HEK293 (cell line): Measurements from ENCODE around the gene ITPKB.
A peak's percentile ranks its signal among the peaks of the same experiment; 100 is the strongest.

ENCODE experiments used
- CTCF ChIA-PET: fragments of 350-600 bp; formaldehyde crosslinking; extraction: SDS; loops from one replicate; lab custom pipeline; 2021; ENCODE audit warnings: antibody characterized with exemption; lab: Yijun Ruan, JAX
- POLR2A ChIA-PET: fragments of 300-600 bp; formaldehyde crosslinking; extraction: SDS; loops from one replicate; lab custom pipeline; 2020; ENCODE audit warnings: antibody characterized with exemption, inconsistent platforms; lab: Yijun Ruan, JAX
- H3K27ac ChIP-seq: fragments of 200-500 bp; sonication (Bioruptor generic); 2 replicates; pipeline ENCODE4 v1.5.1; 2014; ENCODE audit warnings: low read depth, low read length, control low read depth, inconsistent platforms; ENCODE audit errors: extremely low read depth
- H3K36me3 ChIP-seq, 2 experiments: fragments of 200-500 bp in 1 of 2; sonication (Bioruptor generic) in 1 of 2; 1 replicate in 1 of 2; 2 replicates in 1 of 2; pipeline ENCODE4 v1.5.1; 2014 to 2017; ENCODE audit warnings: inconsistent platforms in 2 of 2, low read length in 2 of 2; ENCODE audit not compliant: control insufficient read depth in 2 of 2, insufficient read depth in 1 of 2
- H3K4me1 ChIP-seq: fragments of 200-500 bp; sonication (Bioruptor generic); 2 replicates; pipeline ENCODE4 v1.5.1; 2014; ENCODE audit warnings: mild to moderate bottlenecking, low read length, inconsistent platforms; ENCODE audit not compliant: control insufficient read depth, insufficient read depth
- H3K4me3 ChIP-seq: 2 replicates; pipeline ENCODE4 v1.5.1; 2011; ENCODE audit warnings: low read depth, mild to moderate bottlenecking, control low read depth, low read length, moderate library complexity
- H3K9me3 ChIP-seq: fragments of 200-500 bp; sonication (Bioruptor generic); 2 replicates; pipeline ENCODE4 v1.5.1; 2014; ENCODE audit warnings: low read depth, low read length, inconsistent platforms; ENCODE audit not compliant: control insufficient read depth, insufficient read depth
- EGR2 ChIP-seq: fragments of 450-650 bp; formaldehyde crosslinking; IDR thresholded peaks from 2 replicates; pipeline ENCODE4 v1.5.1; 2016; ENCODE audit warnings: low read depth, missing biosample characterization, missing genetic modification characterization
- GLI2 ChIP-seq: fragments of 450-650 bp; formaldehyde crosslinking; IDR thresholded peaks from 2 replicates; pipeline ENCODE4; 2017; ENCODE audit warnings: missing biosample characterization, missing genetic modification characterization, low read depth, borderline replicate concordance
- KLF9 ChIP-seq: fragments of 450-650 bp; formaldehyde crosslinking; IDR thresholded peaks from 2 replicates; pipeline ENCODE4 v1.5.1; 2016; ENCODE audit warnings: missing biosample characterization, missing genetic modification characterization, low read depth
- PRDM4 ChIP-seq: fragments of 450-650 bp; formaldehyde crosslinking; IDR thresholded peaks from 2 replicates; pipeline ENCODE4 v1.5.1; 2017; ENCODE audit warnings: missing biosample characterization, missing genetic modification characterization
- SALL2 ChIP-seq: fragments of 450-650 bp; formaldehyde crosslinking; IDR thresholded peaks from 2 replicates; pipeline ENCODE4 v1.5.0; 2017; ENCODE audit warnings: missing biosample characterization, mild to moderate bottlenecking, missing genetic modification characterization, borderline replicate concordance
- TSHZ1 ChIP-seq: fragments of 450-650 bp; formaldehyde crosslinking; IDR thresholded peaks from 2 replicates; pipeline ENCODE4 v1.5.1; 2016; ENCODE audit warnings: missing biosample characterization, missing genetic modification characterization, borderline replicate concordance
- ZBTB48 ChIP-seq: fragments of 450-650 bp; formaldehyde crosslinking; IDR thresholded peaks from 2 replicates; pipeline ENCODE4 v1.5.1; 2016; ENCODE audit warnings: missing biosample characterization, missing genetic modification characterization
- ZBTB8A ChIP-seq: fragments of 450-650 bp; formaldehyde crosslinking; IDR thresholded peaks from 2 replicates; pipeline ENCODE4 v1.5.1; 2016; ENCODE audit warnings: missing biosample characterization, missing genetic modification characterization
- ZNF138 ChIP-seq: fragments of 450-650 bp; formaldehyde crosslinking; IDR thresholded peaks from 2 replicates; pipeline ENCODE4 v1.5.1; 2016; ENCODE audit warnings: missing biosample characterization, missing genetic modification characterization, borderline replicate concordance
- ZNF140 ChIP-seq: fragments of 450-650 bp; formaldehyde crosslinking; IDR thresholded peaks from 2 replicates; pipeline ENCODE4 v1.5.1; 2016; ENCODE audit warnings: missing biosample characterization, missing genetic modification characterization
- ZNF157 ChIP-seq: fragments of 450-650 bp; formaldehyde crosslinking; IDR thresholded peaks from 2 replicates; pipeline ENCODE4 v1.5.1; 2016; ENCODE audit warnings: missing biosample characterization, missing genetic modification characterization
- ZNF175 ChIP-seq: fragments of 450-650 bp; formaldehyde crosslinking; IDR thresholded peaks from 2 replicates; pipeline ENCODE4 v1.5.1; 2016; ENCODE audit warnings: missing biosample characterization, missing genetic modification characterization
- ZNF248 ChIP-seq: fragments of 450-650 bp; formaldehyde crosslinking; IDR thresholded peaks from 2 replicates; pipeline ENCODE4 v1.5.1; 2017; ENCODE audit warnings: missing biosample characterization, missing genetic modification characterization
- ZNF266 ChIP-seq: fragments of 450-650 bp; formaldehyde crosslinking; IDR thresholded peaks from 2 replicates; pipeline ENCODE4 v1.5.1; 2016; ENCODE audit warnings: missing biosample characterization, missing genetic modification characterization, low read depth
- ZNF433 ChIP-seq: fragments of 450-650 bp; formaldehyde crosslinking; IDR thresholded peaks from 2 replicates; pipeline ENCODE4 v1.5.1; 2016; ENCODE audit warnings: missing biosample characterization, missing genetic modification characterization, low read depth
- ZNF48 ChIP-seq: fragments of 450-650 bp; formaldehyde crosslinking; IDR thresholded peaks from 2 replicates; pipeline ENCODE4 v1.5.1; 2016; ENCODE audit warnings: missing biosample characterization, missing genetic modification characterization
- ZNF600 ChIP-seq: fragments of 450-650 bp; formaldehyde crosslinking; IDR thresholded peaks from 2 replicates; pipeline ENCODE4 v1.5.1; 2016; ENCODE audit warnings: missing biosample characterization, missing genetic modification characterization
- ZNF610 ChIP-seq: fragments of 450-650 bp; formaldehyde crosslinking; IDR thresholded peaks from 2 replicates; pipeline ENCODE4 v1.5.1; 2016; ENCODE audit warnings: missing biosample characterization, missing genetic modification characterization, borderline replicate concordance
- ZNF660 ChIP-seq: fragments of 450-650 bp; IDR thresholded peaks from 2 replicates; pipeline ENCODE4 v1.5.1; 2018; ENCODE audit warnings: missing biosample characterization, mild to moderate bottlenecking, missing genetic modification characterization
- TF ChIP-seq, protein P1 (sequence below): fragments of 450-650 bp; formaldehyde crosslinking; IDR thresholded peaks from 2 replicates; pipeline ENCODE4 v1.5.1; 2016; ENCODE audit warnings: missing biosample characterization, missing genetic modification characterization
- TF ChIP-seq, protein P2 (sequence below): fragments of 450-650 bp; IDR thresholded peaks from 2 replicates; pipeline ENCODE4 v1.5.1; 2018; ENCODE audit warnings: missing biosample characterization, mild to moderate bottlenecking, missing genetic modification characterization
- TF ChIP-seq, protein P3 (sequence below): fragments of 450-650 bp; formaldehyde crosslinking; IDR thresholded peaks from 2 replicates; pipeline ENCODE4 v1.5.1; 2016; ENCODE audit warnings: missing biosample characterization, missing genetic modification characterization

ITPKB gene

GRCh38 chr1:226609836-226610455 lies 129.1 kb downstream of the ITPKB start:
- H3K4me3 ChIP-seq = no peak overlapping the region
- TF ChIP-seq ZNF248 (tag by site-specific recombination) = no peak
- TF ChIP-seq SALL2 (tag by site-specific recombination) = no peak
- no peak for TF ChIP-seq GLI2 (tag by site-specific recombination)
- TF ChIP-seq ZNF175 (tag by site-specific recombination) = no peak
- TF ChIP-seq ZNF266 (tag by site-specific recombination) = no peak
- no peak for TF ChIP-seq ZNF48 (tag by site-specific recombination)
- TF ChIP-seq ZNF138 (tag by site-specific recombination) = no peak
- TF ChIP-seq, protein P1, sequence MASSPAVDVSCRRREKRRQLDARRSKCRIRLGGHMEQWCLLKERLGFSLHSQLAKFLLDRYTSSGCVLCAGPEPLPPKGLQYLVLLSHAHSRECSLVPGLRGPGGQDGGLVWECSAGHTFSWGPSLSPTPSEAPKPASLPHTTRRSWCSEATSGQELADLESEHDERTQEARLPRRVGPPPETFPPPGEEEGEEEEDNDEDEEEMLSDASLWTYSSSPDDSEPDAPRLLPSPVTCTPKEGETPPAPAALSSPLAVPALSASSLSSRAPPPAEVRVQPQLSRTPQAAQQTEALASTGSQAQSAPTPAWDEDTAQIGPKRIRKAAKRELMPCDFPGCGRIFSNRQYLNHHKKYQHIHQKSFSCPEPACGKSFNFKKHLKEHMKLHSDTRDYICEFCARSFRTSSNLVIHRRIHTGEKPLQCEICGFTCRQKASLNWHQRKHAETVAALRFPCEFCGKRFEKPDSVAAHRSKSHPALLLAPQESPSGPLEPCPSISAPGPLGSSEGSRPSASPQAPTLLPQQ = no peak
- TF ChIP-seq ZNF600 (tag by site-specific recombination) = no peak
- TF ChIP-seq TSHZ1 (tag by site-specific recombination) = no peak
- TF ChIP-seq PRDM4 (tag by site-specific recombination) = no peak
- no peak for TF ChIP-seq EGR2 (tag by site-specific recombination)
- TF ChIP-seq KLF9 (tag by site-specific recombination) = no peak
- TF ChIP-seq ZNF140 = no peak
- H3K4me1 ChIP-seq = no peaks in the 10 kb centered on the region
- no peaks in the 10 kb centered on the region for H3K36me3 ChIP-seq
- no peaks in the 10 kb centered on the region for H3K9me3 ChIP-seq
- CTCF ChIA-PET = interaction anchor here (0.6 to 6.7 kb wide), 27 partner anchors 10 to 1684 kb away, joined by 3 to 84 read pairs (median 4); partner anchors contain the start of genes PARP1 and STUM
- POLR2A ChIA-PET = no interaction called here
- H3K27ac ChIP-seq = no peak overlapping the region

DNA sequence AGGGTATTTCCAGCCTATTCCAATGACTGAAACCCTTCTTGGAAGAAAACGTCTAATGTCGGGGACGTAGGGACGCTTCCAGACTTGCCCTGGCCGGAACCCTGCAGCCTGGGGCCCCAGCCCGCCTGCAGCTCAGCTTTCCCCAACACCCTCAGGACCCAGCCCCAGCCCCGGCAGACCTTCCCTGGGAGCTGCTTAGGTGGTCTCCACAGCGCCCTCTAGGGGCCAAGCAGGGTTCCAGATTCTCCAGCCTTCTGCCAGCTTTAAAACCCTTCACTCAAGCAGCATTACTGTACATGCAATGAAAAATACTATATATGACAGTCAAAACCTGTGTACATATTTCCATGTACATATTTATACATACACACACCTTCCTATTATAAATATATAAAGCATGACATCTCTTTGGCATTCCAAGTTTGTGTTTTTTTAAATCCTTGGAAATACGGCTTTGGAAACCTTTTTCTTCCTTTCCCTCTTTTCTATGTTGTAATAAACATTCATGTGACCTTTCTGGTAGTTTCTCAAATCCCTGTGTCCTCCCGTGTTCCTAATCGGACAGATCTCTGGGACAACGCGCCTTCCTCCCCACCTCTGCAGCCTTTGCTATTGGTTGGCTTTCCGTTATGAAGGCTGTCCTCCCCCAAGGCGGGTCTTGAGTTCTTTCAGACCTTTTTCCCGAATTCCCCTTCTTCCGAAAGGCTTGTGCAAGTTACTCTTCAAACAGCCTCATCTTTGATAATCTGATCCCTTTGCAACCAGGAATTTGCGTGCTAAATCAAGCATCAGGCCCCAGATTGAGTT lies 130.2 kb downstream of the ITPKB start:
- TF ChIP-seq, protein P2, sequence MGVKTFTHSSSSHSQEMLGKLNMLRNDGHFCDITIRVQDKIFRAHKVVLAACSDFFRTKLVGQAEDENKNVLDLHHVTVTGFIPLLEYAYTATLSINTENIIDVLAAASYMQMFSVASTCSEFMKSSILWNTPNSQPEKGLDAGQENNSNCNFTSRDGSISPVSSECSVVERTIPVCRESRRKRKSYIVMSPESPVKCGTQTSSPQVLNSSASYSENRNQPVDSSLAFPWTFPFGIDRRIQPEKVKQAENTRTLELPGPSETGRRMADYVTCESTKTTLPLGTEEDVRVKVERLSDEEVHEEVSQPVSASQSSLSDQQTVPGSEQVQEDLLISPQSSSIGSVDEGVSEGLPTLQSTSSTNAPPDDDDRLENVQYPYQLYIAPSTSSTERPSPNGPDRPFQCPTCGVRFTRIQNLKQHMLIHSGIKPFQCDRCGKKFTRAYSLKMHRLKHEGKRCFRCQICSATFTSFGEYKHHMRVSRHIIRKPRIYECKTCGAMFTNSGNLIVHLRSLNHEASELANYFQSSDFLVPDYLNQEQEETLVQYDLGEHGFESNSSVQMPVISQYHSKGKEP (tag by site-specific recombination) = peak; percentile 5; the same call in 1 of the 2 replicates
- TF ChIP-seq ZNF660 (tag by site-specific recombination) = peak; percentile 25; the same call in 1 of the 2 replicates
- no peak for TF ChIP-seq ZNF433 (tag by site-specific recombination)
- no peak for TF ChIP-seq ZNF157 (tag by site-specific recombination)
- peak; percentile 30; the same call in 1 of the 2 replicates for TF ChIP-seq ZBTB8A (tag by site-specific recombination)
- TF ChIP-seq, protein P3, sequence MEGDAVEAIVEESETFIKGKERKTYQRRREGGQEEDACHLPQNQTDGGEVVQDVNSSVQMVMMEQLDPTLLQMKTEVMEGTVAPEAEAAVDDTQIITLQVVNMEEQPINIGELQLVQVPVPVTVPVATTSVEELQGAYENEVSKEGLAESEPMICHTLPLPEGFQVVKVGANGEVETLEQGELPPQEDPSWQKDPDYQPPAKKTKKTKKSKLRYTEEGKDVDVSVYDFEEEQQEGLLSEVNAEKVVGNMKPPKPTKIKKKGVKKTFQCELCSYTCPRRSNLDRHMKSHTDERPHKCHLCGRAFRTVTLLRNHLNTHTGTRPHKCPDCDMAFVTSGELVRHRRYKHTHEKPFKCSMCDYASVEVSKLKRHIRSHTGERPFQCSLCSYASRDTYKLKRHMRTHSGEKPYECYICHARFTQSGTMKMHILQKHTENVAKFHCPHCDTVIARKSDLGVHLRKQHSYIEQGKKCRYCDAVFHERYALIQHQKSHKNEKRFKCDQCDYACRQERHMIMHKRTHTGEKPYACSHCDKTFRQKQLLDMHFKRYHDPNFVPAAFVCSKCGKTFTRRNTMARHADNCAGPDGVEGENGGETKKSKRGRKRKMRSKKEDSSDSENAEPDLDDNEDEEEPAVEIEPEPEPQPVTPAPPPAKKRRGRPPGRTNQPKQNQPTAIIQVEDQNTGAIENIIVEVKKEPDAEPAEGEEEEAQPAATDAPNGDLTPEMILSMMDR (tag by site-specific recombination) = peak; percentile 68; the same call in 1 of the 2 replicates
- peak; percentile 44; the same call in 1 of the 2 replicates for TF ChIP-seq ZBTB48
- TF ChIP-seq ZNF610 (tag by site-specific recombination) = 0 out of 2 replicates have a peak, but pooled peaks have one; percentile 8
- TF ChIP-seq, all 188 proteins: peak for 6
- Histone ChIP-seq H3K4me1 (no peaks in the 10 kb centered on the region), H3K36me3 (no peaks in the 10 kb centered on the region), H3K9me3 (no peaks in the 10 kb centered on the region), H3K27ac (no peak overlapping the region), H3K4me3 (no peak overlapping the region)
- ChIA-PET CTCF (interaction anchor here (0.6 to 6.7 kb wide), 62 partner anchors 9 to 1703 kb away, joined by 3 to 84 read pairs (median 4); partner anchors contain the start of genes PARP1 and STUM), POLR2A (no interaction called here)
